ENCODE data around the gene C3orf38. TPM values are rescaled to one million over a fixed set of nuclear protein-coding genes. Genes with fewer than 3 reads are reported as not detected.

Gene C3orf38
- total and polyA plus RNA-seq, 9 of the 15 experiments (the other 6 are each of a cell fraction or from before 2014, with no cell fraction given), result 8.7 to 22.1 (median 16.2) TPM

- TF ChIP-seq PTRF (tag; IDR thresholded peaks at IDR 0.05), result no peak
These were observed 46.2 kb downstream of the C3orf38 start (continued) for GRCh38 chr3:88195951-88196434.

GRCh38 chr3:88198121-88198520, 48.4 kb downstream of the C3orf38 start:
- DNase-seq (ENCODE audit: extremely low read depth in 1 of 4, low spot score in 3 of 4) (no peak), ATAC-seq (no peak), FAIRE-seq (no peak)
- peak overlapping the region; percentile 72; the same call in 1 of the 2 replicates for H2AFZ ChIP-seq (ENCODE audit: low read depth, low read length)
- no peaks in the 10 kb centered on the region for H3K27me3 ChIP-seq (ENCODE audit: control insufficient read depth in 2 of 2, insufficient read depth in 2 of 2, low read length in 2 of 2)
- no peak overlapping the region for H3K9ac ChIP-seq (ENCODE audit: insufficient read depth in 1 of 2, low read depth in 2 of 2, low read length in 2 of 2)
- 14% methylated on average over 1 of the region's 1 CpG for WGBS (ENCODE audit: insufficient coverage, low coverage, missing lambda C conversion rate)
- in situ Hi-C loops (cut with MboI), result no loop called here
- H3K4me3 ChIP-seq, result no peak overlapping the region
- no peak overlapping the region for H3K4me2 ChIP-seq (ENCODE audit: insufficient read depth, low read length)
- no peaks in the 10 kb centered on the region for H3K36me3 ChIP-seq (ENCODE audit: control insufficient read depth, insufficient read depth, low read length)
- H3K79me2 ChIP-seq (ENCODE audit: control insufficient read depth, insufficient read depth, low read length), result no peaks in the 10 kb centered on the region
- intact Hi-C loops (cut with micrococcal nuclease), result no loop called here
- no peak overlapping the region for H3K27ac ChIP-seq (ENCODE audit: extremely low read depth, low read depth, low read length)
- H3K4me1 ChIP-seq (replicated peaks in 1 of 2; ENCODE audit: control insufficient read depth in 2 of 2, insufficient read depth in 2 of 2, low read length in 2 of 2), result no peaks in the 10 kb centered on the region; a peak in 2 of 5 replicates
- no peaks in the 10 kb centered on the region for H4K20me1 ChIP-seq (replicated peaks; ENCODE audit: control insufficient read depth, insufficient read depth, low read length)
- POLR2A ChIA-PET, result no interaction called here
- no peaks in the 10 kb centered on the region for H3K9me3 ChIP-seq (replicated peaks; ENCODE audit: control insufficient read depth, insufficient read depth, low read depth, low read length)
- no peaks in the 10 kb centered on the region for H3K9me1 ChIP-seq (ENCODE audit: control insufficient read depth, insufficient read depth, low read length)
- CTCF ChIA-PET (ENCODE audit: low intra/inter-chr PET ratio), result no interaction called here
- BruUV-seq (replicated peaks), result no TSS peak
- TF ChIP-seq ZNF253 (CRISPR knock-in tag; conservative IDR thresholded peaks at IDR 0.05) (no peak), ZFPM2 (CRISPR knock-in tag; IDR thresholded peaks at IDR 0.05) (no peak), CBFA2T2 (conservative IDR thresholded peaks at IDR 0.05) (no peak), PRDM10 (IDR thresholded peaks at IDR 0.05; ENCODE audit: partially characterized antibody) (no peak), ARNT (IDR thresholded peaks at IDR 0.05) (no peak), MLX (CRISPR knock-in tag; conservative IDR thresholded peaks at IDR 0.05) (no peak), CCNT2 (IDR thresholded peaks at IDR 0.05; ENCODE audit: borderline replicate concordance, extremely low read depth, insufficient read length, low read depth, low read length) (no peak), ZNF24 (IDR thresholded peaks at IDR 0.05) (no peak), ZNF311 (CRISPR knock-in tag; IDR thresholded peaks at IDR 0.05) (no peak), NONO (IDR thresholded peaks at IDR 0.05; ENCODE audit: low read depth in 2 of 2, low read length in 1 of 2) (no peak), ZNF174 (CRISPR knock-in tag; IDR thresholded peaks at IDR 0.05) (no peak), MITF (IDR thresholded peaks at IDR 0.05) (no peak)
